Measurements from ENCODE around the gene TMPRSS3. TPM values are rescaled to one million over a fixed set of nuclear protein-coding genes. Genes with fewer than 3 reads are reported as not detected.

TMPRSS3 gene
- polyA plus RNA-seq, 1 of the 3 experiments (the other 2 are of a cell fraction), result not detected

DNA sequence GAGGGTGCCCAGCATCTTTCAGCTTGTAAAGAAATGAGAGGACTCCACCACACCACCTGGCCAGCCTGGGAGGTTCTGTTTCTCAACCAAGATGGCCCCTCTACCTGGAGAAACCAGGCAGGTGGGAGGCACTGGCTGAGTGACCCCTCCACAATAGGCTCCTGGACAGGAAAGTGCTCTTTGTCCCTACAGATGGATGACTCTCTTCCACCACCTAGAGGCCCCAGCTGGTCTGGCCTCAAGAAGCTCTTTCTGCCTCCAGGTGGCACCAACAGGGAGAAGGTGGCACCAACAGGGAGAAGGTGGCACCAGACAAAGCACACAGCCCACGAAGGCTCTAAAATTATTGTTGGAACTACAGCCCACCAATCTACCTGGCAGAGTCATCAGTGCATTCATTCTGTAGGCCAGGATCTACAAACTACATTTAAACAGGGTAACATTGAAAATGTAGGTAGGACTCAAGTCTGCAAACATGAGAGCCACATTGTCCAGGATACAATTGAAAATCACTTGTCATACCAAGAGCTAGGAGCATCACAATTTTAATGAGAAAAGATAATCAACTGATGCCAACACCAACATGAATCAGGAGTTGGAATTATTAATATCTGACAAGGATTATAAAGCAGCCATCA lies 14.4 kb downstream of the TMPRSS3 start:
- TF ChIP-seq RXRA (IDR thresholded peaks at IDR 0.05; ENCODE audit: borderline replicate concordance, low read depth), result no peak
- 0 out of 2 replicates have a peak, but pooled peaks have one; percentile 4 for TF ChIP-seq SMC3 (IDR thresholded peaks at IDR 0.05; ENCODE audit: low read depth, low read length)
- peak; percentile 39 for TF ChIP-seq RAD21 (IDR thresholded peaks at IDR 0.05; ENCODE audit: low read length)
- no peak for TF ChIP-seq FOXJ3 (CRISPR knock-in tag; IDR thresholded peaks at IDR 0.05)
- TF ChIP-seq, protein P1, sequence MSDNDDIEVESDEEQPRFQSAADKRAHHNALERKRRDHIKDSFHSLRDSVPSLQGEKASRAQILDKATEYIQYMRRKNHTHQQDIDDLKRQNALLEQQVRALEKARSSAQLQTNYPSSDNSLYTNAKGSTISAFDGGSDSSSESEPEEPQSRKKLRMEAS (IDR thresholded peaks at IDR 0.05; ENCODE audit: low read depth), result no peak
- no peak for TF ChIP-seq FOSL2 (IDR thresholded peaks at IDR 0.05; ENCODE audit: borderline replicate concordance, low read depth)
- no peak for TF ChIP-seq YY1 (IDR thresholded peaks at IDR 0.05; ENCODE audit: low read depth)
- TF ChIP-seq, protein P2, sequence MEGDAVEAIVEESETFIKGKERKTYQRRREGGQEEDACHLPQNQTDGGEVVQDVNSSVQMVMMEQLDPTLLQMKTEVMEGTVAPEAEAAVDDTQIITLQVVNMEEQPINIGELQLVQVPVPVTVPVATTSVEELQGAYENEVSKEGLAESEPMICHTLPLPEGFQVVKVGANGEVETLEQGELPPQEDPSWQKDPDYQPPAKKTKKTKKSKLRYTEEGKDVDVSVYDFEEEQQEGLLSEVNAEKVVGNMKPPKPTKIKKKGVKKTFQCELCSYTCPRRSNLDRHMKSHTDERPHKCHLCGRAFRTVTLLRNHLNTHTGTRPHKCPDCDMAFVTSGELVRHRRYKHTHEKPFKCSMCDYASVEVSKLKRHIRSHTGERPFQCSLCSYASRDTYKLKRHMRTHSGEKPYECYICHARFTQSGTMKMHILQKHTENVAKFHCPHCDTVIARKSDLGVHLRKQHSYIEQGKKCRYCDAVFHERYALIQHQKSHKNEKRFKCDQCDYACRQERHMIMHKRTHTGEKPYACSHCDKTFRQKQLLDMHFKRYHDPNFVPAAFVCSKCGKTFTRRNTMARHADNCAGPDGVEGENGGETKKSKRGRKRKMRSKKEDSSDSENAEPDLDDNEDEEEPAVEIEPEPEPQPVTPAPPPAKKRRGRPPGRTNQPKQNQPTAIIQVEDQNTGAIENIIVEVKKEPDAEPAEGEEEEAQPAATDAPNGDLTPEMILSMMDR (IDR thresholded peaks at IDR 0.05), result peak; percentile 31
- no peak for DNase-seq
- no peak overlapping the region for H3K4me2 ChIP-seq
- H3K27ac ChIP-seq (ENCODE audit: low read depth in 2 of 2, low read length in 1 of 2), result no peak overlapping the region
- no peaks in the 10 kb centered on the region for H3K79me2 ChIP-seq (ENCODE audit: insufficient read depth)
- H3K36me3 ChIP-seq (replicated peaks in 1 of 2; ENCODE audit: control insufficient read depth in 1 of 2, insufficient read depth in 2 of 2, low read length in 1 of 2), result no peaks in the 10 kb centered on the region
- H2AFZ ChIP-seq (ENCODE audit: low read depth), result no peak overlapping the region
- no peaks in the 10 kb centered on the region for H3K9me3 ChIP-seq
- H3K9ac ChIP-seq, result no peak overlapping the region
- WGBS (ENCODE audit: low lambda C conversion rate), result 0% methylated on average over 1 of the region's 1 CpG
- no peaks in the 10 kb centered on the region for H3K9me2 ChIP-seq
- H4K20me1 ChIP-seq (ENCODE audit: insufficient read depth), result no peaks in the 10 kb centered on the region
- no peaks in the 10 kb centered on the region for H3K4me1 ChIP-seq (ENCODE audit: control insufficient read depth in 1 of 2, insufficient read depth in 2 of 2, low read depth in 1 of 2, low read length in 1 of 2)
- ChIA-PET CTCF (interaction anchor here (0.8 to 1.7 kb wide), 7 partner anchors 17 to 236 kb away, joined by 3 to 8 read pairs (median 3); no protein-coding TSS in a partner anchor), POLR2A (no interaction called here)
- no peaks in the 10 kb centered on the region for H3F3A ChIP-seq (replicated peaks; ENCODE audit: insufficient read depth)
- no peak overlapping the region for H3K4me3 ChIP-seq (ENCODE audit: low read depth in 2 of 2, low read length in 1 of 2)
- H3K27me3 ChIP-seq (ENCODE audit: insufficient read depth), result no peaks in the 10 kb centered on the region

DNA sequence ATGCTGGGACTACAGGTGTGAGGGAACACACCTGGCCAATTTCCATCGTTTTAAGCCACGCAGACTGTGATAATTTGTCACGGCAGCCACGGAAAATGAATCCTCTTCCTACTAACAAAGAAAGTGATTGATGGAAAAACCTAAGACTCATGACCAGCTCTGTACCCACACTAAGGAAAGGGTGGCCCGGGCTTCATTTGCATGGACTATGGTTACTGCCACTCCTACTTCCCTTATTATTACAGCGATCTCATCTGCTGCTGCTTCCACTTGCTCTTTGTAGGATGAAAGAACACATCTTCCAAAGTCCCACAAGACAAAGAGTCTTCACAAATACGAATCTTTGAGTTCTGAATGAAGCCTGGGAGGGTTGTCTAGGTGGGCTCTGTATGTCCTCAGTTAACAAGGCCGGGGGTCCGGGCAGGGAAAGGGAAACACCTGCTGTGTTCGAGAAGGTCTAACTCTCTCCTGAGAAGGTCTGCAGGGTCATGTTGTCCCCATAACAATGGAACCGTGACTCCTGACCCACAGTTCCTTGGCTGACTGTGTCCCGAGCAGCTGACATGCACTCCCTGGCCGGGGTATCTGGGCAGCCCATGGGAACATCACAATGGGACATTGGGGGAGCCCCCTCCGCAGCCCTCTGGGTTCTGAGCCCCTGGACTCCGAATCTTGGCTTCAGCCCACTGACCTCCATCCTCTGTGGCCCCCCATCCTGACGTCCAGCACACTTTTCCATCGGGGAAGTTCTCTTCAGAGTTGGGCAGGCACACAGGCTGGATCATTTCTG lies 16.2 kb downstream of the TMPRSS3 start:
- POLR2A ChIA-PET, result no interaction called here
- no peaks in the 10 kb centered on the region for H3F3A ChIP-seq (replicated peaks; ENCODE audit: insufficient read depth)
- CTCF ChIA-PET, result no interaction called here
- no peaks in the 10 kb centered on the region for H4K20me1 ChIP-seq (ENCODE audit: insufficient read depth)
- no peaks in the 10 kb centered on the region for H3K79me2 ChIP-seq (ENCODE audit: insufficient read depth)
- H3K4me1 ChIP-seq (ENCODE audit: control insufficient read depth in 1 of 2, insufficient read depth in 2 of 2, low read depth in 1 of 2, low read length in 1 of 2), result no peaks in the 10 kb centered on the region
- no peak overlapping the region for H3K27ac ChIP-seq (ENCODE audit: low read depth in 2 of 2, low read length in 1 of 2)
- no peaks in the 10 kb centered on the region for H3K9me2 ChIP-seq
- TF ChIP-seq, protein P3, sequence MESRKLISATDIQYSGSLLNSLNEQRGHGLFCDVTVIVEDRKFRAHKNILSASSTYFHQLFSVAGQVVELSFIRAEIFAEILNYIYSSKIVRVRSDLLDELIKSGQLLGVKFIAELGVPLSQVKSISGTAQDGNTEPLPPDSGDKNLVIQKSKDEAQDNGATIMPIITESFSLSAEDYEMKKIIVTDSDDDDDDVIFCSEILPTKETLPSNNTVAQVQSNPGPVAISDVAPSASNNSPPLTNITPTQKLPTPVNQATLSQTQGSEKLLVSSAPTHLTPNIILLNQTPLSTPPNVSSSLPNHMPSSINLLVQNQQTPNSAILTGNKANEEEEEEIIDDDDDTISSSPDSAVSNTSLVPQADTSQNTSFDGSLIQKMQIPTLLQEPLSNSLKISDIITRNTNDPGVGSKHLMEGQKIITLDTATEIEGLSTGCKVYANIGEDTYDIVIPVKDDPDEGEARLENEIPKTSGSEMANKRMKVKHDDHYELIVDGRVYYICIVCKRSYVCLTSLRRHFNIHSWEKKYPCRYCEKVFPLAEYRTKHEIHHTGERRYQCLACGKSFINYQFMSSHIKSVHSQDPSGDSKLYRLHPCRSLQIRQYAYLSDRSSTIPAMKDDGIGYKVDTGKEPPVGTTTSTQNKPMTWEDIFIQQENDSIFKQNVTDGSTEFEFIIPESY (IDR thresholded peaks at IDR 0.05; ENCODE audit: borderline replicate concordance, low read depth), result no peak
- no peak for TF ChIP-seq TAF1 (IDR thresholded peaks at IDR 0.05; ENCODE audit: borderline replicate concordance, low read depth, low read length)
- TF ChIP-seq, protein P4, sequence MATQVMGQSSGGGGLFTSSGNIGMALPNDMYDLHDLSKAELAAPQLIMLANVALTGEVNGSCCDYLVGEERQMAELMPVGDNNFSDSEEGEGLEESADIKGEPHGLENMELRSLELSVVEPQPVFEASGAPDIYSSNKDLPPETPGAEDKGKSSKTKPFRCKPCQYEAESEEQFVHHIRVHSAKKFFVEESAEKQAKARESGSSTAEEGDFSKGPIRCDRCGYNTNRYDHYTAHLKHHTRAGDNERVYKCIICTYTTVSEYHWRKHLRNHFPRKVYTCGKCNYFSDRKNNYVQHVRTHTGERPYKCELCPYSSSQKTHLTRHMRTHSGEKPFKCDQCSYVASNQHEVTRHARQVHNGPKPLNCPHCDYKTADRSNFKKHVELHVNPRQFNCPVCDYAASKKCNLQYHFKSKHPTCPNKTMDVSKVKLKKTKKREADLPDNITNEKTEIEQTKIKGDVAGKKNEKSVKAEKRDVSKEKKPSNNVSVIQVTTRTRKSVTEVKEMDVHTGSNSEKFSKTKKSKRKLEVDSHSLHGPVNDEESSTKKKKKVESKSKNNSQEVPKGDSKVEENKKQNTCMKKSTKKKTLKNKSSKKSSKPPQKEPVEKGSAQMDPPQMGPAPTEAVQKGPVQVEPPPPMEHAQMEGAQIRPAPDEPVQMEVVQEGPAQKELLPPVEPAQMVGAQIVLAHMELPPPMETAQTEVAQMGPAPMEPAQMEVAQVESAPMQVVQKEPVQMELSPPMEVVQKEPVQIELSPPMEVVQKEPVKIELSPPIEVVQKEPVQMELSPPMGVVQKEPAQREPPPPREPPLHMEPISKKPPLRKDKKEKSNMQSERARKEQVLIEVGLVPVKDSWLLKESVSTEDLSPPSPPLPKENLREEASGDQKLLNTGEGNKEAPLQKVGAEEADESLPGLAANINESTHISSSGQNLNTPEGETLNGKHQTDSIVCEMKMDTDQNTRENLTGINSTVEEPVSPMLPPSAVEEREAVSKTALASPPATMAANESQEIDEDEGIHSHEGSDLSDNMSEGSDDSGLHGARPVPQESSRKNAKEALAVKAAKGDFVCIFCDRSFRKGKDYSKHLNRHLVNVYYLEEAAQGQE (IDR thresholded peaks at IDR 0.05; ENCODE audit: low read depth, low read length), result no peak
- no peak for TF ChIP-seq POLR2AphosphoS5 (IDR thresholded peaks at IDR 0.05; ENCODE audit: low read depth, low read length)
- H3K27me3 ChIP-seq (ENCODE audit: insufficient read depth), result no peaks in the 10 kb centered on the region
- 17% methylated on average over 12 of the region's 17 CpGs for WGBS (ENCODE audit: low lambda C conversion rate)
- H3K36me3 ChIP-seq (replicated peaks in 1 of 2; ENCODE audit: control insufficient read depth in 1 of 2, insufficient read depth in 2 of 2, low read length in 1 of 2), result no peaks in the 10 kb centered on the region
- no peaks in the 10 kb centered on the region for H3K9me3 ChIP-seq
- H3K4me2 ChIP-seq, result no peak overlapping the region
- H3K4me3 ChIP-seq (ENCODE audit: low read depth in 2 of 2, low read length in 1 of 2), result no peak overlapping the region
- H3K9ac ChIP-seq, result no peak overlapping the region
- DNase-seq, result no peak
- H2AFZ ChIP-seq (ENCODE audit: low read depth), result no peak overlapping the region
